GM21390 (cell line): ENCODE data around the gene MPC1.
A peak's percentile ranks its signal among the peaks of the same experiment; 100 is the strongest.
"Not testable (repeated sequence)": the region's sequence is repeated elsewhere in the genome, so short reads cannot be mapped to it uniquely, and the experiment has no call there.

ENCODE experiments used
- ATAC-seq: cut with Tn5 transposase; IDR thresholded peaks from one replicate; pipeline ENCODE4 v1.9.1; 2021; ENCODE audit not compliant: unreplicated experiment

MPC1 gene

GRCh38 chr6:166408936-166409755, 26.4 kb upstream of the MPC1 start:
- ATAC-seq = no peak

DNA sequence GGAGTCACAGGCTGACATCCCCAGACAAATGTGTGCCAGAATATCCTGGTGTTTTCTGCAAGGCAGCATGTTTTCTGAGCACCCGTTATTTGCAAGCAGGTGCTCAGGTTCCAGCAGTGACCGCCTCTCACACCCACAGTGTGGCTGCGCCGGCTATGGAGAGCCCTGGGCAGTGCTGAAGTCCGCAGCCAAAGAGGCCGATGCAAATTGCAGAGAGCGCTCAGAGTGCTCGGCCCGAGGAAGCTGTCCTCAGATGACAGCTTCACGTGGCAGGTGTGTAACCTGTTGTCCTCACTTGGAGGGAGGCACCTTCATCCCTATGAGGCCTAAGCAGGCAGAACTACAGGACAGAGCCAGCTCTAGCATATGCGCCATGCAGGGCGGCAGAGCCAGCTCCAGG, 23.5 kb upstream of the MPC1 start:
- no peak for ATAC-seq

- ATAC-seq = no peak
Observed at GRCh38 chr6:166405386-166405785, 22.6 kb upstream of the MPC1 start.

- no peak for ATAC-seq
Observed at GRCh38 chr6:166402582-166403277, 20.0 kb upstream of the MPC1 start.

DNA sequence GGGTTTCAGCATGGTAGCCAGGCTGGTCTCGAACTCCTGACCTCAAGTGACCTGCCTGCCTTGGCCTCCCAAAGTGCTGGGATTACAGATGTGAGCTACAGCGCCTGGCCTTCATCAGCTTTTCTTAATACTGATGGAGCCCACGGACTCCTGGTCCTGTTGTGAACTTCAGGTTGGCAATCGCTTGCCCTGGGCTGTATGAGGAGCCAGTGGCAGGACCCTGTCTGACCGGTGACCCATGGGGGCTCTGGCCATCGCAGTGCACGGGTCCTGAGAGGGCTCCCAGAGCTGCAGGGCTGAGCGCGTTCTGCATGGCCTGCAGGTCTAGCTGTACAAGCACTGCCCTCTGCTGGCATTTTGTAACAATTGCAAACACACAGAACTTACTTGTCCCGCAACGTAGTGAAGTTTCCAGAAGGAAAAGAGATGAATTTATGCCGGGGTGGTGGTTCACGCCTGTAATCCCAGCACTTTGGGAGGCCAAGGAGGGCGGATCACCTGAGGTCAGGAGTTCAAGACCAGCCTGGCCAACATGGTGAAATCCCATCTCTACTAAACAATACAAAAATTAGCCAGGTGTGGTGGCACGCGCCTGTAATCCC, 18.0 kb upstream of the MPC1 start:
- peak; percentile 84 for ATAC-seq

DNA sequence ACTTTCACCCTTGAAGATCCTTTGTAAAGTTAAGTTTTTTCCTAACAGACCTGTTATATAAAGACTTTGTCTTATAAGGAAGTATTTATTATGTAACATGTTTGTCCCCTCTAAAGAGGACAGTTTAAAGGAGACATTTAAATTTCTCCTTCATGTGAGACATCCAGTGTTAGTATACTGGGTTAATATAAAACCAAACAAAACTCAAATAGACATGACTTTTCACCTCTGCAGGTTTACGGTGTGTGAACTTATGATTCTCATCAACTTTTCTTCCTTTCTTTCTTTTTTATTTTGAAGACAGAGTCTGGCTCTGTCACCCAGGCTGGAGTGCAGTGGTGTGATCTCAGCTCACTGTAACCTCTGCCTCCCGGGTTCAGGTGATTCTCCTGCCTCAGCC, 17.4 kb upstream of the MPC1 start:
- no peak for ATAC-seq

DNA sequence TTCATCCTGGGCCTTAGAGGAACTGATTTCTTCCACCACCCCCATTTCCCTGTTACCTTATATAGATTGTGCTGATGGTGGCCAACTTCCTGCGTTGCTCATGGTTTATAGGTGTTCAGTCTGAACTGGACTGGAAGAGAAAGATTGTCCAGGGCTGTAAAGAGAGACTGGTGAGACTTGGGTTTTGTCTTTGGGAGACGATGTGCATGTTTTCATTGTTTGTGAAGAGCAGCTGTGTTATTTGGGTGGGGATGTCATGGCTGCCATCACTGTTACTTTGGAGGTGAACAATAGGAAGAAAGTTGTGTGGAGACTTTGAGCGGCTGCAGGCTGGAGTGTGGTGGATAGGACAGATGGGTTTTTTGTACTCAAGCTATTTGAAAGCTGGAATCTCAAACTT, 15.6 kb upstream of the MPC1 start:
- ATAC-seq = no peak

DNA sequence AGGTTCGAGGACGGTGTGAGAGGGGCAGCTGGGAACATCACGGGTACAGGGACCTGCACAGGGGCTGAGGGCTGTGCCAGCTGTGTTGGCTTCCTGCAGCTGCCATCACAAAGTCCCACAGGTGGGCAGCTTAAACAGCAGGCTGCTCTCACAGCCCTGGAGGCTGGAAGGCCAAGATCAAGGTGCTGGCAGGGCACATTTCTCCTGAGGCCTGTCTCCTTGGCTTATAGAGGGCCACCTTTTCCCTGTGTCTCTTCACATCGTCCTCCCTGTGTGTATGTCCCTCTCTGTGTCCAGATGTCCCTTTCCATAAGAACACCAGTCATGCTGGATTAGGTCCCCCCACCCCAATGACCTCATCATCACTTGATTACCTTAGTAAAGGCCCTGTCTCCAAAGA, 15.1 kb upstream of the MPC1 start:
- ATAC-seq = no peak

DNA sequence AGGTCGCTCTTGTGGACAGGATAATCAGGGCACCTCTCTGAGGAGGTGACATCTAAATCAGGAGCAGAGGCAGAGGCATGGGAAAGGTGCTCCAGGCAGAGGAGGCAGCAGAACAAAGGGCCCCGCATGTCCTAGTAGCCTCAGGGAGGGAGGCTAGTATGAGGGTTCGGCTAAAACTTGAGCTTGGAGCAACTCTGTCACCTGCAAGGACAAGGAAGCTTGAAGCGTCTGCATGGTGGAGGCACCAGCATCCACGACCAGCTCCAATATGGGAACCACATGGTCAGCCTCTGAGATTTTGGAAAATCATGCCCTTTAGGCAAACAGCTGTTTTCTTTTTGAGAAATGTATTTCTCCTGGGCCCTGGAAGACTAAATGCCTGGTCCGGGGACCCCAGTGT, 13.0 kb upstream of the MPC1 start:
- no peak for ATAC-seq

DNA sequence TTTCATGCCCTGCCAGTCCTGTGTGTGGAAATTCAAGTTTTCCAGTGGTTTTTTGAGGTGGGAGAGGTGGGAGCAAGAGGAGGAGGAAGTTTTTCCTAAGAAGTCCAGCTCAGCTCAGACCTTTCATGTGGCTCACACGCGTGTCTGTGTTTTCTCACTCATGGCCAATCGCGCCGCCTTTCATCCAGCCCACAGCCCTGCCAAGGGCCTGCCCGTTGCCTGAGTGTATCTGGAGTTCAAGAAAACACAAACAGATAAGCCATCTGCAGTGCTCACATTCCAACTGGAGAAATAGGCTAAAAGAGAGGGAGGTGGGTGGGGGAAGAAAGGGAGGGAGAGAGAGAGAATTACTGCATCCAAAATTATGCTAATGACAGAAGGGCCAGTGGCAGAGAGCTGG, 12.6 kb upstream of the MPC1 start:
- no peak for ATAC-seq

GRCh38 chr6:166394036-166394892, 11.5 kb upstream of the MPC1 start:
- ATAC-seq = no peak

DNA sequence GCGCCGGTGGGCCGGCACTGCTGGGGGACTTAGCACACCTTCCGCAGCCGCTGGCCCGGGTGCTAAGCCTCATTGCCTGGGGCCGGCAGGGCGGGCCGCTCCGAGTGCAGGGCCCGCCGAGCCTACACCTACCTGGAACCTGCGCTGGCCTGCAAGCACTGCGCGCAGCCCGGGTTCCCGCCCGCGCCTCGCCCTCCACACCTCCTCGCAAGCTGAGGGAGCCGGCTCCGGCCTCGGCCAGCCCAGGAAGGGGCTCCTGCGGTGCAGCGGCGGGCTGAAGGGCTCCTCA, 10.7 kb upstream of the MPC1 start:
- no peak for ATAC-seq

GRCh38 chr6:166392755-166393534, 10.2 kb upstream of the MPC1 start:
- ATAC-seq = not testable (repeated sequence)

DNA sequence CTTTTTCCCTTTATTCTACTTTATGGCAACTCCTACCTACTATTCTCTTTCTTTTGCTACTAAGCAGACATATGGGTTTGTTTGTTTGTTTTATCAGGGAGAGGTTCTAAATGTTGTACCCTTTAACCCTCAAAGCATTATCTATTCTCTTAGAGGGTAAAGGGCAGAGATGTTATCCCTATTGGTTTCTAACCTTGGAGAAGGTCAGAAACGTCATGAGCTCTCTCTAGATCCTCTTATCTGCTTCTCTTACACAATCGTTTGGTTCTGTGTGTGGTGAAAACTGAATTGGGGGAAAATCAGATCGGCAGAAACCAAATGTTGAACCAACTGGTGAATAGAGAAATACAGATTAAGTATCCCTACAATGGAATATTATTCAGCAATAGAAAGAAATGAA, 6.4 kb upstream of the MPC1 start:
- no peak for ATAC-seq

DNA sequence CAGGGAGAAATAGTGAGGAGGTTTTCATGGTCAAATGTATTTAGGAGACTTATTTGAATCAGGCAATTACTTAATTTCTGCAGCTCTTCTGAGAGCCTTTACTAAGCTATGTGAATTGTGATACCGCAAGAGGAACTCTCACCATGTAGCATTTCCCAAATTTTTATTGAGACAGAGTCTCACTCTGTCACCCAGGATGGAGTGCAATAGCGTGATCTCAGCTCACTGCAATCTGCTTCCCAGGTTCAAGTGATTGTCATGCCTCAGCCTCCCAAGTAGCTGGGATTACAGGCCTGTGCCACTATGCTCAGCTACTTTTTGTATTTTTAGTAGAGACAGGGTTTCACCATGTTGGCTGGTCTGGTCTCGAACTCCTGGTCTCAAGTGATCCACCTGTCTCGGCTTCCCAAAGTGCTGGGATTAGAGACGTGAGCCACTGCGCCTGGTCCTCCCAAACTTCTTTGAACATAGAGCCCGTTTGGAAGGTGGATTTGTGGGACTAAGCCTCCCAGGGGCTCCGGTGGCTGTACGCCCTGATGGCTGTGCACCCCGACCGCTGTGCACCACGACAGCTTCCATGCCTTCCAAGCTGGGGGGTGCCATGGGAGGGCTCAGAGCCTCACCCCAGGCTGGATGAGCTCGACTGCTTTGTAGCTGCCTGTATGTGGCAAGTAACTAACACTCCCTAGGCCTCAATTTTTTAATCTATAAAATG, 5.7 kb upstream of the MPC1 start:
- no peak for ATAC-seq

- no peak for ATAC-seq
Observed at GRCh38 chr6:166387642-166388289, 5.0 kb upstream of the MPC1 start.

- not testable (repeated sequence) for ATAC-seq
Observed at GRCh38 chr6:166387098-166387497, 4.4 kb upstream of the MPC1 start.

- ATAC-seq = no peak
Observed at GRCh38 chr6:166386111-166386510, 3.4 kb upstream of the MPC1 start.

GRCh38 chr6:166383802-166384363, 1.1 kb upstream of the MPC1 start:
- ATAC-seq = peak; percentile 0
